ENCODE measurements around the gene PRMT2. TPM values are rescaled to one million over a fixed set of nuclear protein-coding genes. Genes with fewer than 3 reads are reported as not detected.

PRMT2 gene
- total RNA-seq (2021; ENCODE audit: unreplicated experiment) (60.5 TPM), Bru-seq, nascent RNA (percentile 78 among the genes with signal in this experiment), BruChase-seq, experiment 1, labeled RNA remaining after a 2-hour chase (percentile 88 among the genes with signal in this experiment), BruChase-seq, experiment 2, labeled RNA remaining after a 6-hour chase (percentile 82 among the genes with signal in this experiment)
- polyA plus RNA-seq (2012; ENCODE audit: insufficient read length): 121 TPM
- long read RNA-seq, transcript PRMT2-206 (11 exons, 2,131 nt): major isoform, 59 of 248 reads
- long read RNA-seq, transcript PRMT2-201 (7 exons, 1,011 nt): minor isoform, 6 of 248 reads
- long read RNA-seq, transcript PRMT2-203 (12 exons, 2,688 nt): minor isoform, 10 of 248 reads
- long read RNA-seq, transcript PRMT2-204 (6 exons, 954 nt): minor isoform, 20 of 248 reads
- long read RNA-seq, partial matches to known transcripts: 116 of 248 reads
- long read RNA-seq, other reads (novel, unspliced or antisense): 31 of 248 reads

DNA sequence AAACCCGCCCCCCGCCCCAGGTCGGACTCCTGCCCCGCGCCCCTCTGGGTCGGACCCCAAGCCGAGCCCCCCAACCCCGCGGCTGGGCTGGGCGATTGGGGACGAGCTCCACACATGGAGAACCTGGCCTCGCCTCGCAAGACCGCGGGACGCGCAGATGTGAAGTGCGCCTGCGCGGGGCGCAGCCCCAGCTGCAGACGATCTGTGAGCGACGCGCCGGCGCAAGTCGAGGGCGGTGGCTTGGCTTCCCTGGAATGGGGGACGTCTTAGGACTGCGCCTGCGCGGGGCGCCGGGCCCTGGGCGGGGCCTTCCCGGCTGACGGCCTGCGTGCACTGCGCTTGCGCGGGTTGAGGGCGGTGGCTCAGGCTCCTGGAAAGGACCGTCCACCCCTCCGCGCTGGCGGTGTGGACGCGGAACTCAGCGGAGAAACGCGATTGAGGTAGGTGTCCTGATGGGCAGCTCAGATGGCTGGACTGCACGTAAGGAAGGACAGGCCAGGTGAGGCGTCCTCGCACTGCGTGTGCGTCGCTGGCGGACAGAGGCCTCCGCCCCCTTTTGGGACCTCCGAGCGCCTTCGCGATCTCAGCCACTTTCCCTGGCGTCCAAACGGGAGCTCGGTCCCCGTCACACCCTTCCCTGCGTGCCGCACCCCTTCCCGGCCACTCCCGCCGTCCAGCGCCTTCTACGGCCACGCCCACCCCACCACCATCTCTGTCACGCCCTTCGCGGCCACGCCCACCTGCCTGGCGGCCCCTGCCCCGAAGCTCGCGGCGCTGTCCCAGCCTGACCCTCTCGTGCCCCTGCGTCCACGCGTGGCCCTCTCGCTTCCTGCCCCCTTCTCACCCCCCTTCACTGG is at the start of gene PRMT2:
TSS of gene PRMT2 (plus strand) at position 351 of the 857 bp plus-strand sequence. CDS start 1,278 bp downstream, outside the sequence.
- in situ Hi-C loops (cut with HindIII; ENCODE audit: low pct_unique_long_range_greater_than_20kb, low sequenced_read_pairs): no loop called here
- POLR2A ChIA-PET: interaction anchor here (0.7 kb wide), 2 partner anchors 8 to 410 kb away, joined by 9 to 13 read pairs; no protein-coding TSS in a partner anchor
- CTCF ChIA-PET: interaction anchor here (0.7 kb wide), 1 partner anchor 16 kb away, joined by 8 read pairs; no protein-coding TSS in a partner anchor
- Histone ChIP-seq H3K9me3 (ENCODE audit: control insufficient read depth, insufficient read depth, low read depth, low read length) (no peaks in the 10 kb centered on the region), H3K27me3 (ENCODE audit: control insufficient read depth, insufficient read depth, low read length) (no peaks in the 10 kb centered on the region), H3K27ac (ENCODE audit: low read length) (peak within 1 kb of the TSS; percentile 88), H3K4me3 (ENCODE audit: low read depth in 2 of 2, low read length in 2 of 2) (peak within 1 kb of the TSS; percentile 82 to 83), H3K36me3 (ENCODE audit: control insufficient read depth, insufficient read depth, low read length) (peaks cover 2% of the 10 kb centered on the region; the same call in 1 of the 2 replicates), H3K4me1 (ENCODE audit: control insufficient read depth, insufficient read depth, low read length) (peaks cover 12% of the 10 kb centered on the region; the same call in 1 of the 2 replicates)
- no peak for TF ChIP-seq TCF7L2 (IDR thresholded peaks at IDR 0.05; ENCODE audit: low read depth, low read length)
- peak; percentile 91; the same call in 1 of the 2 replicates for TF ChIP-seq POLR2AphosphoS5 (IDR thresholded peaks at IDR 0.05; ENCODE audit: low read depth, low read length)
- ATAC-seq (peak; percentile 95), DNase-seq (ENCODE audit: low read depth, low spot score) (peak; percentile 73)
- no TSS peak for BruUV-seq (replicated peaks)
- intact Hi-C loops (cut with micrococcal nuclease; ENCODE audit: unreplicated experiment): no loop called here

DNA sequence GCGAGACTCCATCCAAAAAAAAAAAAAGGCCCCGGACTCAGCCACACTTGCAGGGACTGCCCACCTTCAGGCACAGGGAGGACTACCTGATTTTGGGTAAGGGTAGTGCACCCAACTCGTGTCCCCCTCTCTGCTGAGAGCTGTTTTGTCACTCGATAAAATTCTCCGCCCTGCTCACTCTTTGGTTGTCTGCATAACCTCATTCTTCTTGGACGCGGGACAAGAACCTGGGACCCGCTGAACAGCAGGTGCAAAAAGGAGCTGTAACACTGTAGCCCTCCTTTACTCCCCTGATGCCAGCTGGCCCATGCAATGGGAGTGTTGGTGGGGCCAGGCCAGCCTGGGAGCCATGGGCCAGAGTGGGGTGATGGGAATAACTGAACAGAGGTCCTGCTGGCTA is 41.2 kb upstream of the PRMT2 start:
- Histone ChIP-seq H3K36me3 (ENCODE audit: control insufficient read depth, insufficient read depth, low read length) (no peaks in the 10 kb centered on the region), H3K4me1 (ENCODE audit: control insufficient read depth, insufficient read depth, low read length) (no peaks in the 10 kb centered on the region), H3K27ac (ENCODE audit: low read length) (no peak overlapping the region), H3K4me3 (ENCODE audit: low read depth in 2 of 2, low read length in 2 of 2) (no peak overlapping the region), H3K27me3 (ENCODE audit: control insufficient read depth, insufficient read depth, low read length) (no peaks in the 10 kb centered on the region), H3K9me3 (ENCODE audit: control insufficient read depth, insufficient read depth, low read depth, low read length) (no peaks in the 10 kb centered on the region)
- intact Hi-C loops (cut with micrococcal nuclease; ENCODE audit: unreplicated experiment) (no loop called here), in situ Hi-C loops (cut with HindIII; ENCODE audit: low pct_unique_long_range_greater_than_20kb, low sequenced_read_pairs) (no loop called here)
- POLR2A ChIA-PET: no interaction called here
- TF ChIP-seq TCF7L2 (IDR thresholded peaks at IDR 0.05; ENCODE audit: low read depth, low read length) (no peak), POLR2AphosphoS5 (IDR thresholded peaks at IDR 0.05; ENCODE audit: low read depth, low read length) (no peak), SIN3A (IDR thresholded peaks at IDR 0.05; ENCODE audit: borderline replicate concordance, insufficient read depth, low read depth, low read length) (no peak)
- TF ChIP-seq, protein P1, sequence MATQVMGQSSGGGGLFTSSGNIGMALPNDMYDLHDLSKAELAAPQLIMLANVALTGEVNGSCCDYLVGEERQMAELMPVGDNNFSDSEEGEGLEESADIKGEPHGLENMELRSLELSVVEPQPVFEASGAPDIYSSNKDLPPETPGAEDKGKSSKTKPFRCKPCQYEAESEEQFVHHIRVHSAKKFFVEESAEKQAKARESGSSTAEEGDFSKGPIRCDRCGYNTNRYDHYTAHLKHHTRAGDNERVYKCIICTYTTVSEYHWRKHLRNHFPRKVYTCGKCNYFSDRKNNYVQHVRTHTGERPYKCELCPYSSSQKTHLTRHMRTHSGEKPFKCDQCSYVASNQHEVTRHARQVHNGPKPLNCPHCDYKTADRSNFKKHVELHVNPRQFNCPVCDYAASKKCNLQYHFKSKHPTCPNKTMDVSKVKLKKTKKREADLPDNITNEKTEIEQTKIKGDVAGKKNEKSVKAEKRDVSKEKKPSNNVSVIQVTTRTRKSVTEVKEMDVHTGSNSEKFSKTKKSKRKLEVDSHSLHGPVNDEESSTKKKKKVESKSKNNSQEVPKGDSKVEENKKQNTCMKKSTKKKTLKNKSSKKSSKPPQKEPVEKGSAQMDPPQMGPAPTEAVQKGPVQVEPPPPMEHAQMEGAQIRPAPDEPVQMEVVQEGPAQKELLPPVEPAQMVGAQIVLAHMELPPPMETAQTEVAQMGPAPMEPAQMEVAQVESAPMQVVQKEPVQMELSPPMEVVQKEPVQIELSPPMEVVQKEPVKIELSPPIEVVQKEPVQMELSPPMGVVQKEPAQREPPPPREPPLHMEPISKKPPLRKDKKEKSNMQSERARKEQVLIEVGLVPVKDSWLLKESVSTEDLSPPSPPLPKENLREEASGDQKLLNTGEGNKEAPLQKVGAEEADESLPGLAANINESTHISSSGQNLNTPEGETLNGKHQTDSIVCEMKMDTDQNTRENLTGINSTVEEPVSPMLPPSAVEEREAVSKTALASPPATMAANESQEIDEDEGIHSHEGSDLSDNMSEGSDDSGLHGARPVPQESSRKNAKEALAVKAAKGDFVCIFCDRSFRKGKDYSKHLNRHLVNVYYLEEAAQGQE (IDR thresholded peaks at IDR 0.05; ENCODE audit: insufficient read depth in 1 of 2, low read depth in 2 of 2, low read length in 1 of 2): no peak
- TF ChIP-seq, protein P2, sequence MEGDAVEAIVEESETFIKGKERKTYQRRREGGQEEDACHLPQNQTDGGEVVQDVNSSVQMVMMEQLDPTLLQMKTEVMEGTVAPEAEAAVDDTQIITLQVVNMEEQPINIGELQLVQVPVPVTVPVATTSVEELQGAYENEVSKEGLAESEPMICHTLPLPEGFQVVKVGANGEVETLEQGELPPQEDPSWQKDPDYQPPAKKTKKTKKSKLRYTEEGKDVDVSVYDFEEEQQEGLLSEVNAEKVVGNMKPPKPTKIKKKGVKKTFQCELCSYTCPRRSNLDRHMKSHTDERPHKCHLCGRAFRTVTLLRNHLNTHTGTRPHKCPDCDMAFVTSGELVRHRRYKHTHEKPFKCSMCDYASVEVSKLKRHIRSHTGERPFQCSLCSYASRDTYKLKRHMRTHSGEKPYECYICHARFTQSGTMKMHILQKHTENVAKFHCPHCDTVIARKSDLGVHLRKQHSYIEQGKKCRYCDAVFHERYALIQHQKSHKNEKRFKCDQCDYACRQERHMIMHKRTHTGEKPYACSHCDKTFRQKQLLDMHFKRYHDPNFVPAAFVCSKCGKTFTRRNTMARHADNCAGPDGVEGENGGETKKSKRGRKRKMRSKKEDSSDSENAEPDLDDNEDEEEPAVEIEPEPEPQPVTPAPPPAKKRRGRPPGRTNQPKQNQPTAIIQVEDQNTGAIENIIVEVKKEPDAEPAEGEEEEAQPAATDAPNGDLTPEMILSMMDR (IDR thresholded peaks at IDR 0.05): no peak
- ATAC-seq (no peak), DNase-seq (ENCODE audit: low read depth, low spot score) (no peak)
- CTCF ChIA-PET: no interaction called here
- BruUV-seq (replicated peaks): no TSS peak

Data from Panc1 (cell line).